Transverse colon (tissue), 4 donors: ENCODE data around the gene PHYKPL. TPM values are rescaled to one million over a fixed set of nuclear protein-coding genes. Genes with fewer than 3 reads are reported as not detected.

Source experiments
- DNase-seq: peaks from one replicate; pipeline ENCODE4 v3.0.0-alpha.2; 2019
- H3K27ac ChIP-seq, 4 donors: fragments of 200-600 bp; sonication (generic); 2 replicates each; pipeline ENCODE4 v1.5.1; 2016 to 2018; ENCODE audit warnings: inconsistent platforms in 4 of 4
- H3K27me3 ChIP-seq: fragments of 200-600 bp; sonication (generic); 2 replicates; pipeline ENCODE4 v1.5.1; 2017; ENCODE audit warnings: inconsistent platforms
- H3K36me3 ChIP-seq, 4 donors: fragments of 200-600 bp; sonication (generic); 2 replicates each; pipeline ENCODE4 v1.5.1; 2017 to 2019; ENCODE audit warnings: inconsistent platforms in 4 of 4
- H3K4me1 ChIP-seq, 4 donors: fragments of 200-600 bp; sonication (generic); 2 replicates each; pipeline ENCODE4 v1.5.1; 2017 to 2020; ENCODE audit warnings: inconsistent platforms in 4 of 4
- H3K4me3 ChIP-seq, 4 donors: fragments of 200-600 bp; sonication (generic); 1 replicate in 1 of 4; 2 replicates in 3 of 4; pipeline versions ENCODE4 v1.5.1 to v1.6.1; 2017 to 2019; ENCODE audit warnings: inconsistent platforms in 4 of 4
- H3K9me3 ChIP-seq, 2 donors: fragments of 200-600 bp; sonication (generic); 2 replicates each; pipeline ENCODE4 v1.5.1; 2017 to 2019; ENCODE audit warnings: inconsistent platforms in 2 of 2
- EP300 ChIP-seq: sonication (generic); formaldehyde crosslinking; IDR thresholded peaks from one replicate; pipeline ENCODE4 v1.6.1; 2017; ENCODE audit warnings: antibody characterized with exemption, low read depth
- POLR2A ChIP-seq: fragments of 450-650 bp; IDR thresholded peaks from one replicate; pipeline ENCODE4 v1.6.1; 2016; ENCODE audit warnings: antibody characterized with exemption, mild to moderate bottlenecking, moderate library complexity
- POLR2AphosphoS5 ChIP-seq, 3 donors: sonication (generic); formaldehyde crosslinking; IDR thresholded peaks; one replicate each; pipeline ENCODE4 v1.6.1; 2016; ENCODE audit warnings: antibody characterized with exemption in 3 of 3
- WGBS, 2 donors: methylation state at CpG; one replicate each; pipeline ENCODE4 v1.1.5; 2018; ENCODE audit warnings: low coverage in 1 of 2; 5-methylcytosine and 5-hydroxymethylcytosine counted together
- in situ Hi-C, 4 donors: fragments of 200-750 bp; cut with MboI; loops; one replicate each; pipeline versions ENCODE4 v1.15.0 to v1.15.1; 2017; ENCODE audit warnings: low sequenced_read_pairs in 3 of 4, low pct_ligation_motif_present in 1 of 4, low pct_unique_long_range_greater_than_20kb in 1 of 4
- intact Hi-C: fragments of 100-400 bp; cut with DNase I; formaldehyde crosslinking; loops from one replicate; pipeline ENCODE4 v1.15.1; 2023; ENCODE audit warnings: low total_unique reads
- total RNA-seq, 4 donors: library from RNA; depleted of rRNA; stranded (reverse); fragments of >200 nt; gene quantifications; one replicate each; pipeline ENCODE4 v1.1.0, GENCODE V29; 2016
- TF ChIP-seq, protein P1 (sequence below), 5 experiments: fragments of 200-600 bp in 3 of 5; fragments of 450-650 bp in 2 of 5; sonication (generic) in 3 of 5; IDR thresholded peaks; 1 replicate in 2 of 5; 2 replicates in 3 of 5; pipeline ENCODE4 v1.5.1; 2016 to 2017; ENCODE audit warnings: antibody characterized with exemption in 5 of 5, inconsistent platforms in 3 of 5, mild to moderate bottlenecking in 2 of 5, moderate library complexity in 1 of 5

The PHYKPL gene
- total RNA-seq, 4 donors from 2014 or later = 124 to 405 (median 197) TPM

DNA sequence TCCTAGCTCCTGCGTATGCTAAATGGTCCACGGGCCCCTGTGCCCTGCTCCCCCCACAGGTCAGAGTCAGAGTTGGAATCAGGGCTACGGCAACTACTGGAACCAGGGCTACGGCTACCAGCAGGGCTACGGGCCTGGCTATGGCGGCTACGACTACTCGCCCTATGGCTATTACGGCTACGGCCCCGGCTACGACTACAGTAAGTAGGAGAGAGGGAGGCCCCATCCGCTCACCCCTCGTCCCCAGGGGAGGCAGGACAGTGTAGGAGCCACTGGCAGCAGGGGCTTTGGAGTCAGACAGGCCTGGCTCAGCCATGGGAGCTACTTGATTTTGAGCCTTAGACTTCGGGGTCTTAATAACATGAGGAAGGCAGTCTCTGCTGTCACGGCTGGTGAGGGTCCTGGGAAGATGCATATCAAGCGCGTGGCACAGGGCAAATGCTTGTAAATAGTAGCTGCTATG lies 22.5 kb downstream of the PHYKPL start:
- no peak for DNase-seq
- WGBS, 2 donors = 83% methylated on average over 18 of the region's 18 CpGs; no CpG with 5 or more reads in 1 of the 2 donors

DNA sequence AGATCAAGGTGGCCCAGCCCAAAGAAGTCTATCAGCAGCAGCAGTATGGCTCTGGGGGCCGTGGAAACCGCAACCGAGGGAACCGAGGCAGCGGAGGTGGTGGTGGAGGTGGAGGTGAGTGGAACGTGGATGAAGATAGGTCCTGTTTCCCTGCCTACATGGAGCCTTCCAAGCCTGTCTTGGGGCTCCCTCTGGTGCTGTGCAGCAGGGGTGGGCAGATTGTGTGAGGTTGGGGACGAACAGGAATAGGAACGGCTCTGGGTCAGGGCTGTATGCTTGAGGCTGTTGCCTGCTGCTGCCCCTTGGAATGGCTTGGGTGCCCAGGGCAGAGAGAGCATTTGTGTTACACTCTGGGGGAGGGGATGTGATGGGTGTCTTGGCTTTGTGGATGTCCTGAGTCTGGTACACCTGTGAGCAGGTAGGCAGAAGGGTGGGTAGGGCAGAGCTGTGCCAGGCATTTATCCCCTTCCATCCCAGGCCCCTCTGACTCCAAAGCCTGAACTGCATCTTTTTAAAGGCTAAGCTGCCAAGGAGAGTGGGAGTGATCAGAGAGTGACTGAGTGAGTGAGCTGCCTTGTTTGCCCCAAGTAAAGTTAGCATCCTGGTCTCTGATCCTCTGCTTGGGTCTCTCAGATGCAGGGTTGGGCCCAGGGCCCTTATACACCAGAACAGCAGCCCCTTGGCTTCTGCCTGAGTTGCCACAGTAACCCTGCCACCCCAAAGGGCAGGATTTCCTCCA lies 23.1 kb downstream of the PHYKPL start:
- Histone ChIP-seq H3K4me1 (peaks cover 42 to 82% (median 67%) of the 10 kb centered on the region in 4 donors), H3K36me3 (peaks cover 0 to 40% (median 23%) of the 10 kb centered on the region in 4 donors), H3K27me3 (no peaks in the 10 kb centered on the region), H3K27ac (peak overlapping the region; percentile 99), H3K9me3 (no peaks in the 10 kb centered on the region), H3K4me3 (no peak overlapping the region)
- TF ChIP-seq POLR2AphosphoS5 (IDR thresholded peaks at IDR 0.05) (peak in 1 of 3 donors; percentile 11), POLR2A (no peak)
- in situ Hi-C loops (no loop called here), intact Hi-C loops (loop anchor here (10.0 kb wide), 1 partner anchor 795 kb away; no protein-coding TSS in a partner anchor)
- 65 to 83% methylated on average over 7 to 8 of the region's 8 CpGs for WGBS, 2 donors
- DNase-seq = no peak

More for the DNA sequence above, 22.5 kb downstream of the PHYKPL start:
- Histone ChIP-seq H3K9me3 (no peaks in the 10 kb centered on the region), H3K4me1 (peaks cover 44 to 88% (median 73%) of the 10 kb centered on the region in 4 donors), H3K4me3 (no peak overlapping the region), H3K27me3 (no peaks in the 10 kb centered on the region), H3K27ac (peak overlapping the region; percentile 99), H3K36me3 (peaks cover 0 to 46% (median 26%) of the 10 kb centered on the region in 4 donors)
- TF ChIP-seq POLR2A (no peak), EP300 (no peak), POLR2AphosphoS5 (IDR thresholded peaks at IDR 0.05) (no peak)
- intact Hi-C loops = loop anchor here (10.0 kb wide), 1 partner anchor 795 kb away; no protein-coding TSS in a partner anchor
- in situ Hi-C loops = no loop called here

DNA sequence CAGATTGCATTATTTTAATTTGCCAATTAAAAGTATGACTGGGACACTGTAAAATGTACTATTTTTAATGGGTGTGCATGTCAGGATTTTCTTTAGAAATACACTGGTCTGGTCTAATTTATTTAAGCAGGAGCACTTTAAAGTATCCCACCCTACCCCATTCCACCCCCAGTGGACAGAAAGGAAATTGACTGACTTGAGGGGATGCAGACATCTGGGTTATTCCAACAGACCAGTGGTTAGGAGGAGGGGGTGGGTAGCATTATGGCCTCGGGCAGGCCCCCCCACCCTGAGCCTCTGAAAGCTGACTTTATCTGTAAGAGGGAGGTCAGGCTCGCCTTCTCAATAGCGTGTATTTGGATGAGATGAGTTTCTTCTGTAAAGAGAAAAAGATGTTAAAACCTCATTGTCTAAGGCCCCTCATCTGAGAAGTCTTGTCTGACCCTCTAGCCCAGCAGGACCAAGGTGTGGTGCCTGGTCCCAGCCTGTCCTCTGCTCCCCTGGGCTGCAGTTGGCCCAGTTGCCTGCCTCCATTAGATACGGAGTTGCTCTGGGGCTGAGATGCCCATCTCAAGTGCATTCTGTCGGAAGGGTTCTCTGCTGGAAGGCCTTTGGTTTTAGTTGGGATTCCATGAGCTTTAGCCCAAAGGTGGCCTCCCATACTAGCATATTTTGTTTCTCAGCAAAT lies 23.9 kb downstream of the PHYKPL start:
- Histone ChIP-seq H3K9me3 (no peaks in the 10 kb centered on the region), H3K4me3 (no peak overlapping the region), H3K36me3 (peaks cover 0 to 38% (median 21%) of the 10 kb centered on the region in 4 donors), H3K27ac (peak overlapping the region; percentile 99), H3K27me3 (no peaks in the 10 kb centered on the region), H3K4me1 (peaks cover 42 to 77% (median 60%) of the 10 kb centered on the region in 4 donors)
- no peak for DNase-seq
- 49 to 50% methylated on average over 2 to 5 of the region's 5 CpGs for WGBS, 2 donors
- no peak for TF ChIP-seq POLR2A
- no peak for TF ChIP-seq EP300
- TF ChIP-seq, protein P1, sequence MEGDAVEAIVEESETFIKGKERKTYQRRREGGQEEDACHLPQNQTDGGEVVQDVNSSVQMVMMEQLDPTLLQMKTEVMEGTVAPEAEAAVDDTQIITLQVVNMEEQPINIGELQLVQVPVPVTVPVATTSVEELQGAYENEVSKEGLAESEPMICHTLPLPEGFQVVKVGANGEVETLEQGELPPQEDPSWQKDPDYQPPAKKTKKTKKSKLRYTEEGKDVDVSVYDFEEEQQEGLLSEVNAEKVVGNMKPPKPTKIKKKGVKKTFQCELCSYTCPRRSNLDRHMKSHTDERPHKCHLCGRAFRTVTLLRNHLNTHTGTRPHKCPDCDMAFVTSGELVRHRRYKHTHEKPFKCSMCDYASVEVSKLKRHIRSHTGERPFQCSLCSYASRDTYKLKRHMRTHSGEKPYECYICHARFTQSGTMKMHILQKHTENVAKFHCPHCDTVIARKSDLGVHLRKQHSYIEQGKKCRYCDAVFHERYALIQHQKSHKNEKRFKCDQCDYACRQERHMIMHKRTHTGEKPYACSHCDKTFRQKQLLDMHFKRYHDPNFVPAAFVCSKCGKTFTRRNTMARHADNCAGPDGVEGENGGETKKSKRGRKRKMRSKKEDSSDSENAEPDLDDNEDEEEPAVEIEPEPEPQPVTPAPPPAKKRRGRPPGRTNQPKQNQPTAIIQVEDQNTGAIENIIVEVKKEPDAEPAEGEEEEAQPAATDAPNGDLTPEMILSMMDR (IDR thresholded peaks at IDR 0.05) = peak in 3 of 5 experiments; percentile 15 to 37 (median 28)
- peak in 2 of 3 donors; percentile 25 to 31 for TF ChIP-seq POLR2AphosphoS5 (IDR thresholded peaks at IDR 0.05)
- in situ Hi-C loops (no loop called here), intact Hi-C loops (no loop called here)

DNA sequence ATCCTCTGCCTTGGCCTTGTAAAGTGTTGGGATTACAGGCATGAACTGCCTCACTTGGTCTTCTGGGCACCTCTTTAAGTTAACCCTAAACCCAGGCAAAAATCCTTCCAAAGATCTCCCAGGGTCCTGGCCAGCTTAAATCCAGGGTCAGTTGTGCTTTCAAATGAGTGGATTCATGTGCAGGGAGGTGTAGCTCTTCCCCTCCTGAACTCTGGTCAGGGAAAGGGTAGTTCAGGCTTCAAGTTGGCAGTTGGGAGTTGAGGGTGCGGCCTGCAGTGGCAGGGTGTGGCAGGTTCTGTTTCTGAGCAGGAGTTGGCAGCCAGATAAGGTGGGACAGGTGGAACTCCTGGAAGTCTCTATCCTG lies 24.7 kb downstream of the PHYKPL start:
- H3K27me3 ChIP-seq = no peaks in the 10 kb centered on the region
- H3K4me3 ChIP-seq = no peak overlapping the region
- H3K4me1 ChIP-seq = peaks cover 42 to 70% (median 53%) of the 10 kb centered on the region in 4 donors
- peaks cover 0 to 37% (median 21%) of the 10 kb centered on the region in 4 donors for H3K36me3 ChIP-seq
- H3K27ac ChIP-seq = peak overlapping the region; percentile 99
- no peaks in the 10 kb centered on the region for H3K9me3 ChIP-seq
- DNase-seq = peak; percentile 83
- in situ Hi-C loops = no loop called here
- intact Hi-C loops = no loop called here
- TF ChIP-seq, protein P1 (IDR thresholded peaks at IDR 0.05) = no peak
- TF ChIP-seq POLR2A (no peak), POLR2AphosphoS5 (IDR thresholded peaks at IDR 0.05) (peak; percentile 66 to 86 (median 85)), EP300 (peak; percentile 98)
- 62% methylated on average over 1 of the region's 1 CpG; no CpG with 5 or more reads in 1 of the 2 donors for WGBS, 2 donors
